GM12878 (cell line): ENCODE results near the gene WDR93. TPM values are rescaled to one million over a fixed set of nuclear protein-coding genes. Genes with fewer than 3 reads are reported as not detected.

Source experiments
- ATAC-seq: fragments of 200-7000 bp; cut with Tn5 transposase; 3 replicates; pipeline ENCODE4 v1.9.1; 2020; ENCODE audit warnings: mild to moderate bottlenecking, moderate library complexity
- BruUV-seq: library from RNA; stranded (reverse); fragments of 400-500 nt; replicated peaks from 2 replicates; lab custom pipeline; 2021; lab: Mats Ljungman, UMichigan
- CTCF ChIA-PET: fragments of 300-600 bp; sonication (Branson Sonifier 250); formaldehyde crosslinking; extraction: SDS; loops from one replicate; lab custom pipeline; 2021; ENCODE audit warnings: inconsistent platforms; lab: Yijun Ruan, JAX
- POLR2A ChIA-PET: fragments of 350-600 bp; formaldehyde crosslinking; extraction: SDS; loops from one replicate; lab custom pipeline; 2021; ENCODE audit warnings: inconsistent platforms; lab: Charles Lee
- RAD21 ChIA-PET: fragments of 300-600 bp; sonication (Branson Sonifier 250); formaldehyde crosslinking; loops from one replicate; lab custom pipeline; 2023; ENCODE audit warnings: antibody characterized with exemption; ENCODE audit not compliant: unreplicated experiment; lab: Charles Lee
- SMC1A ChIA-PET: fragments of 300-600 bp; sonication (Branson Sonifier 250); formaldehyde crosslinking; loops from one replicate; lab custom pipeline; 2023; ENCODE audit not compliant: unreplicated experiment, uncharacterized antibody; lab: Charles Lee
- DNase-seq: peaks from one replicate; pipeline ENCODE4 v3.0.0-alpha.2; 2011; ENCODE audit warnings: low read depth, low spot score
- FAIRE-seq: peaks from 3 replicates; lab custom pipeline; 2011; peaks lifted over from hg19 to GRCh38; lab: Jason Lieb, UNC
- H2AFZ ChIP-seq: 2 replicates; pipeline ENCODE4 v1.6.0; 2011; ENCODE audit warnings: low read depth, low read length, control low read depth; ENCODE audit not compliant: control insufficient read depth
- H3K27ac ChIP-seq: 2 replicates; pipeline ENCODE4 v1.5.1; 2011; ENCODE audit warnings: control low read depth; ENCODE audit not compliant: control insufficient read depth, insufficient read depth
- H3K27me3 ChIP-seq, 2 experiments: replicated peaks in 1 of 2; 2 replicates each; pipeline versions ENCODE4 v1.6.0 to v1.6.1; 2011; ENCODE audit warnings: low read length in 1 of 2; ENCODE audit not compliant: control insufficient read depth in 2 of 2, insufficient read depth in 2 of 2
- H3K36me3 ChIP-seq, 2 experiments: 2 replicates each; pipeline ENCODE4 v1.5.1; 2011; ENCODE audit warnings: low read length in 1 of 2; ENCODE audit not compliant: control insufficient read depth in 2 of 2, insufficient read depth in 2 of 2
- H3K4me1 ChIP-seq: 2 replicates; pipeline ENCODE4 v1.6.1; 2011; ENCODE audit warnings: mild to moderate bottlenecking, low read length, moderate library complexity, mixed read lengths; ENCODE audit not compliant: control insufficient read depth, insufficient read depth
- H3K4me2 ChIP-seq: 2 replicates; pipeline ENCODE4 v1.6.0; 2011; ENCODE audit warnings: control low read depth; ENCODE audit not compliant: control insufficient read depth, insufficient read depth
- H3K4me3 ChIP-seq: fragments of 200-600 bp; sonication (generic); 2 replicates; pipeline ENCODE4 v1.5.1; 2016
- H3K79me2 ChIP-seq: 2 replicates; pipeline ENCODE4 v1.6.0; 2011; ENCODE audit warnings: low read length; ENCODE audit not compliant: control insufficient read depth, insufficient read depth
- H3K9ac ChIP-seq: 2 replicates; pipeline ENCODE4 v1.8.0; 2011; ENCODE audit warnings: low read length, control low read depth, mixed read lengths; ENCODE audit not compliant: control insufficient read depth, insufficient read depth
- H3K9me3 ChIP-seq: replicated peaks from 3 replicates; pipeline ENCODE4 v1.5.1; 2011; ENCODE audit warnings: mild to moderate bottlenecking, low read length; ENCODE audit not compliant: control insufficient read depth, insufficient read depth
- H4K20me1 ChIP-seq: 2 replicates; pipeline ENCODE4 v1.6.0; 2011; ENCODE audit not compliant: control insufficient read depth, insufficient read depth
- CBFB ChIP-seq: IDR thresholded peaks from 2 replicates; pipeline ENCODE4 v1.6.1; 2016; ENCODE audit warnings: antibody characterized with exemption, low read depth
- ESRRA ChIP-seq: IDR thresholded peaks from 2 replicates; pipeline ENCODE4 v1.6.1; 2012; ENCODE audit warnings: mild to moderate bottlenecking, low read length, improper control_type of control experiment
- HCFC1 ChIP-seq: fragments of 150-350 bp; IDR thresholded peaks from 2 replicates; pipeline ENCODE4 v1.6.1; 2014; ENCODE audit warnings: low read length
- LARP7 ChIP-seq: fragments of 450-650 bp; IDR thresholded peaks from 2 replicates; pipeline ENCODE4 v1.6.1; 2017; ENCODE audit warnings: mild to moderate bottlenecking
- MTA3 ChIP-seq: IDR thresholded peaks from 2 replicates; pipeline ENCODE4 v1.6.1; 2012; ENCODE audit warnings: low read length, inconsistent platforms, borderline replicate concordance
- NFIC ChIP-seq: IDR thresholded peaks from 2 replicates; pipeline ENCODE4 v1.6.1; 2012; ENCODE audit warnings: low read depth, mild to moderate bottlenecking, inconsistent platforms, low read length, moderate library complexity
- NFYB ChIP-seq: IDR thresholded peaks from 2 replicates; pipeline ENCODE4 v1.6.1; 2011; ENCODE audit warnings: low read depth, mild to moderate bottlenecking, low read length, improper control_type of control experiment, moderate library complexity; ENCODE audit not compliant: insufficient read depth
- PML ChIP-seq: IDR thresholded peaks from 2 replicates; pipeline ENCODE4 v1.6.1; 2012; ENCODE audit warnings: low read length, inconsistent platforms
- SP1 ChIP-seq: IDR thresholded peaks from one replicate; pipeline ENCODE4 v1.6.1; 2011; ENCODE audit warnings: low read depth, low read length
- SREBF1 ChIP-seq: IDR thresholded peaks from 2 replicates; pipeline ENCODE4 v1.6.1; 2012; ENCODE audit warnings: mild to moderate bottlenecking, low read length
- YBX1 ChIP-seq: fragments of 450-650 bp; IDR thresholded peaks from 2 replicates; pipeline ENCODE4 v1.6.1; 2016; ENCODE audit warnings: antibody characterized with exemption
- ZNF592 ChIP-seq: fragments of 450-650 bp; IDR thresholded peaks from 2 replicates; pipeline ENCODE4 v1.6.1; 2017; ENCODE audit warnings: mild to moderate bottlenecking, moderate library complexity
- ZZZ3 ChIP-seq: IDR thresholded peaks from 2 replicates; pipeline ENCODE4 v1.6.1; 2011; ENCODE audit warnings: low read depth; ENCODE audit not compliant: control insufficient read depth, insufficient read length
- WGBS: methylation state at CpG from one replicate; pipeline ENCODE4 v1.1.6; 2016; ENCODE audit warnings: low lambda C conversion rate; ENCODE audit not compliant: insufficient replicate concordance, insufficient coverage; ENCODE audit errors: missing lambda C conversion rate; 5-methylcytosine and 5-hydroxymethylcytosine counted together
- in situ Hi-C: fragments of 300-500 bp; cut with MboI; formaldehyde crosslinking; loops from 9 replicates; pipeline ENCODE4 v1.14.3; 2018; ENCODE audit warnings: mixed read lengths
- intact Hi-C: fragments of 100-400 bp; cut with micrococcal nuclease; formaldehyde crosslinking; loops from one replicate; pipeline ENCODE4 v1.14.2; 2022; ENCODE audit not compliant: unreplicated experiment
- polyA plus RNA-seq, 11 experiments: library from polyadenylated mRNA; depleted of rRNA in 4 of 11; unstranded in 6 of 11; stranded (reverse) in 5 of 11; fragments of >200 nt; fragmentation: Nextera tagmentation in 4 of 11; fragmentation: Illumina TruSeq in 1 of 11; extraction: Ambion mirVana in 4 of 11; extraction: Trizol in 1 of 11; gene quantifications; 1 replicate in 1 of 11; 2 replicates in 10 of 11; pipeline versions ENCODE4 v1.2.1 to v1.2.3, GENCODE V29; 2011 to 2016; ENCODE audit warnings: inconsistent platforms in 2 of 11, missing spikeins in 2 of 11, low read depth in 1 of 11
- total RNA-seq, 4 experiments: library from RNA; depleted of rRNA in 3 of 4; stranded (reverse); fragments of >200 nt in 3 of 4; fragmentation: Illumina TruSeq in 1 of 4; extraction: Trizol in 1 of 4; gene quantifications; 2 replicates each; pipeline versions ENCODE4 v1.2.1 to v1.2.3, GENCODE V29; 2013 to 2021

The WDR93 gene
- total and polyA plus RNA-seq, 10 of the 15 experiments (the other 5 are each of a cell fraction or from before 2014, with no cell fraction given), result not detected

DNA sequence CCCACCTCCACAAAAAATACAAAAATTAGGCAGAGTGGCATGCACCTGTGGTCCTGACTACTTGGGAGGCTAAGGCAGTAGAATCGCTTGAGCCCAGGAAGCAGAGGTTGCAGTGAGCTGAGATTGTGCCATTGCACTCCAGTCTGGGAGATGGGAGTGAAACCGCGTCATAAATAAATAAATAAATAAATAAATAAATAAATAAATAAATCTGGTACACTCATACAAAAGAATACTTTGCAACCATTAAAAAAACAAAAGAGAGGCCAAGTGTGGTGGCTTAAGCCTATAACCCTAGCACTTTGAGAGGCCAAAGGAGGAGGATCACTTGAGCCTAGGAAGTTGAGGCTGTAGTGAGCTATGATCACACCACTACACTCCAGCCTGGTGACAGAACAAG is 32.4 kb downstream of the WDR93 start (continued):
- TF ChIP-seq ZNF592 (no peak), HCFC1 (no peak), NFIC (no peak), YBX1 (no peak), NFYB (no peak)

DNA sequence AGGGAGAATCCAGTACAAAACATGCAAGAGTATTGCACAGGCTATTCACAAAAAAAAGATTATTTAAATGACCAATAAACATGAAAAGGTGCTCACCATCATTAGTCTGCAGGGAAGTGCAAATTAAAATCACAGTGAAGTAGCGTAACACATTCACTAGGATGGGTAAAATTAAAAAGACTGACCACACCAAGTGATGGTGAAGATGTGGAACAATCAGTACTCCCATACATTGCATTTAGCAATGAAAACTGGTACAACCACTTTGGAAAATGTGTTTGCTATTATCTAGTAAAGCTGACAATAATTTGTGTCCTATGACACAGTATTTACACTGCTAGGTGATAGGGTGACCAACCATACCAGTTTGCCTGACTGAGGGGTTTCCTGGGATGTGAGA is 34.0 kb downstream of the WDR93 start:
- Histone ChIP-seq H3K36me3 (no peaks in the 10 kb centered on the region), H4K20me1 (no peaks in the 10 kb centered on the region), H2AFZ (no peak overlapping the region), H3K4me3 (no peak overlapping the region), H3K4me2 (no peak overlapping the region), H3K9me3 (no peaks in the 10 kb centered on the region; the same call in 1 of the 3 replicates), H3K27me3 (no peaks in the 10 kb centered on the region; a peak in 1 of 4 replicates), H3K9ac (no peak overlapping the region), H3K27ac (no peak overlapping the region), H3K4me1 (no peaks in the 10 kb centered on the region), H3K79me2 (no peaks in the 10 kb centered on the region)
- FAIRE-seq, result no peak
- intact Hi-C loops (no loop called here), in situ Hi-C loops (no loop called here)
- no peak for DNase-seq
- ATAC-seq, result no peak
- RAD21 ChIA-PET, result no interaction called here
- CTCF ChIA-PET, result interaction anchor here (0.8 kb wide), 1 partner anchor 14 kb away, joined by 3 read pairs; no protein-coding TSS in a partner anchor
- POLR2A ChIA-PET, result no interaction called here
- TF ChIP-seq ZZZ3, result no peak
- no peak for TF ChIP-seq SP1
- TF ChIP-seq PML, result no peak
- no peak for TF ChIP-seq MTA3
- TF ChIP-seq ESRRA, result no peak
- TF ChIP-seq CBFB, result no peak
- TF ChIP-seq SREBF1, result no peak
- no peak for TF ChIP-seq LARP7
- SMC1A ChIA-PET, result no interaction called here
- WGBS, result 0% methylated on average over 1 of the region's 1 CpG
- no TSS peak for BruUV-seq
